Mesothelial cell of epicardium (in vitro differentiated cells): ENCODE measurements around the gene SFXN1. TPM values are rescaled to one million over a fixed set of nuclear protein-coding genes. Genes with fewer than 3 reads are reported as not detected.

Source experiments
- DNase-seq, 2 experiments: peaks; one replicate each; pipeline ENCODE4 v3.0.0; 2021; ENCODE audit warnings: low spot score in 2 of 2; ENCODE audit not compliant: unreplicated experiment in 2 of 2
- H3K27ac Mint-ChIP-seq: 2 replicates; pipeline ENCODE4 v1.8.0; 2021; ENCODE audit warnings: mixed read lengths
- H3K27me3 Mint-ChIP-seq: 2 replicates; pipeline ENCODE4 v1.8.0; 2021; ENCODE audit warnings: low read depth, mixed read lengths
- H3K36me3 Mint-ChIP-seq: 2 replicates; pipeline ENCODE4 v1.8.0; 2021; ENCODE audit warnings: mixed read lengths
- H3K4me1 Mint-ChIP-seq: 2 replicates; pipeline ENCODE4 v1.8.0; 2021; ENCODE audit warnings: mixed read lengths
- H3K4me3 Mint-ChIP-seq: 2 replicates; pipeline ENCODE4 v1.8.0; 2021; ENCODE audit warnings: mild to moderate bottlenecking, moderate library complexity, mixed read lengths
- H3K9me3 Mint-ChIP-seq: 2 replicates; pipeline ENCODE4 v1.8.0; 2021; ENCODE audit warnings: mixed read lengths
- CTCF ChIP-seq: fragments of 200-600 bp; sonication (generic); IDR thresholded peaks from one replicate; pipeline ENCODE4 v1.5.0; 2021; ENCODE audit warnings: antibody characterized with exemption; ENCODE audit not compliant: unreplicated experiment
- total RNA-seq: library from RNA; stranded (reverse); gene quantifications from 3 replicates; pipeline ENCODE4 v1.2.1, GENCODE V29; 2021

Gene SFXN1
- total RNA-seq, 1 donor from 2014 or later = 94.3 TPM

- no peak for TF ChIP-seq CTCF
- Mint-ChIP-seq H3K4me1 (no peaks in the 10 kb centered on the region), H3K4me3 (no peak overlapping the region), H3K36me3 (peaks cover 55% of the 10 kb centered on the region), H3K27ac (no peak overlapping the region), H3K27me3 (no peaks in the 10 kb centered on the region), H3K9me3 (peaks cover 21% of the 10 kb centered on the region)
- DNase-seq = no peak
These were observed 40.6 kb downstream of the SFXN1 start for GRCh38 chr5:175519006-175519405.

- Mint-ChIP-seq H3K36me3 (peaks cover 54% of the 10 kb centered on the region), H3K9me3 (peaks cover 21% of the 10 kb centered on the region), H3K27ac (no peak overlapping the region), H3K4me1 (no peaks in the 10 kb centered on the region), H3K4me3 (no peak overlapping the region), H3K27me3 (no peaks in the 10 kb centered on the region)
- TF ChIP-seq CTCF = no peak
- DNase-seq = no peak
These were observed 42.0 kb downstream of the SFXN1 start for GRCh38 chr5:175520321-175520720.

GRCh38 chr5:175520873-175521272 is 42.5 kb downstream of the SFXN1 start:
- no peak for TF ChIP-seq CTCF
- no peaks in the 10 kb centered on the region for H3K27me3 Mint-ChIP-seq
- DNase-seq = no peak
- no peak overlapping the region for H3K4me3 Mint-ChIP-seq
- peaks cover 54% of the 10 kb centered on the region for H3K36me3 Mint-ChIP-seq
- H3K9me3 Mint-ChIP-seq = peaks cover 21% of the 10 kb centered on the region
- no peaks in the 10 kb centered on the region for H3K4me1 Mint-ChIP-seq
- no peak overlapping the region for H3K27ac Mint-ChIP-seq

- TF ChIP-seq CTCF = no peak
- H3K27me3 Mint-ChIP-seq = no peaks in the 10 kb centered on the region
- peaks cover 21% of the 10 kb centered on the region for H3K9me3 Mint-ChIP-seq
- H3K36me3 Mint-ChIP-seq = peaks cover 53% of the 10 kb centered on the region
- DNase-seq = no peak
- no peak overlapping the region for H3K4me3 Mint-ChIP-seq
- H3K4me1 Mint-ChIP-seq = no peaks in the 10 kb centered on the region
- H3K27ac Mint-ChIP-seq = no peak overlapping the region
These were observed 43.0 kb downstream of the SFXN1 start for GRCh38 chr5:175521313-175521833.

- Mint-ChIP-seq H3K27me3 (no peaks in the 10 kb centered on the region), H3K4me1 (no peaks in the 10 kb centered on the region), H3K9me3 (peaks cover 9% of the 10 kb centered on the region), H3K36me3 (peaks cover 36% of the 10 kb centered on the region), H3K27ac (no peak overlapping the region), H3K4me3 (no peak overlapping the region)
- DNase-seq = no peak
- TF ChIP-seq CTCF = no peak
These were observed 44.9 kb downstream of the SFXN1 start for GRCh38 chr5:175523292-175523691.

GRCh38 chr5:175524211-175524610 is 45.9 kb downstream of the SFXN1 start:
- TF ChIP-seq CTCF = no peak
- no peaks in the 10 kb centered on the region for H3K27me3 Mint-ChIP-seq
- no peak overlapping the region for H3K4me3 Mint-ChIP-seq
- no peak for DNase-seq
- H3K9me3 Mint-ChIP-seq = peaks cover 1% of the 10 kb centered on the region
- peaks cover 27% of the 10 kb centered on the region for H3K36me3 Mint-ChIP-seq
- H3K4me1 Mint-ChIP-seq = no peaks in the 10 kb centered on the region
- no peak overlapping the region for H3K27ac Mint-ChIP-seq
